GM19397 (cell line): ENCODE data around the gene LGALS3BP.

ENCODE experiments used
- ATAC-seq: cut with Tn5 transposase; IDR thresholded peaks from one replicate; pipeline ENCODE4 v1.9.1; 2021; ENCODE audit warnings: mild to moderate bottlenecking, moderate library complexity; ENCODE audit not compliant: unreplicated experiment

LGALS3BP gene

GRCh38 chr17:78986048-78986648, 6.4 kb upstream of the LGALS3BP start:
- no peak for ATAC-seq

- no peak for ATAC-seq
Measured at GRCh38 chr17:78985395-78985794, 5.7 kb upstream of the LGALS3BP start.

GRCh38 chr17:78981010-78981888, 1.5 kb upstream of the LGALS3BP start:
- no peak for ATAC-seq

- ATAC-seq: no peak
Measured at GRCh38 chr17:78980624-78980972, 875 bp upstream of the LGALS3BP start.

- ATAC-seq: no peak
Measured at GRCh38 chr17:78977997-78978973, 1.4 kb downstream of the LGALS3BP start.

- ATAC-seq: no peak
Measured at GRCh38 chr17:78977681-78977943, 2.1 kb downstream of the LGALS3BP start.

- no peak for ATAC-seq
Measured at GRCh38 chr17:78976907-78977680, 2.6 kb downstream of the LGALS3BP start.

- no peak for ATAC-seq
Measured at GRCh38 chr17:78974635-78975591, 4.8 kb downstream of the LGALS3BP start.

GRCh38 chr17:78973792-78974520, 5.8 kb downstream of the LGALS3BP start:
- no peak for ATAC-seq

- ATAC-seq: no peak
Measured at GRCh38 chr17:78973196-78973595, 6.5 kb downstream of the LGALS3BP start.

GRCh38 chr17:78972507-78973105, 7.1 kb downstream of the LGALS3BP start:
- no peak for ATAC-seq

GRCh38 chr17:78971756-78972506, 7.8 kb downstream of the LGALS3BP start:
- ATAC-seq: no peak

GRCh38 chr17:78970834-78971755, 8.6 kb downstream of the LGALS3BP start:
- no peak for ATAC-seq

GRCh38 chr17:78969865-78970264, 9.9 kb downstream of the LGALS3BP start:
- ATAC-seq: no peak

- no peak for ATAC-seq
Measured at GRCh38 chr17:78967782-78968362, 11.9 kb downstream of the LGALS3BP start.

- no peak for ATAC-seq
Measured at GRCh38 chr17:78966910-78967600, 12.7 kb downstream of the LGALS3BP start.
